Measurements from ENCODE around the gene QKI. TPM values are rescaled to one million over a fixed set of nuclear protein-coding genes. Genes with fewer than 3 reads are reported as not detected.

Gene QKI
- total and polyA plus RNA-seq, 2 of the 8 experiments (the other 6 are each of a cell fraction or from before 2014, with no cell fraction given): 181 to 183 TPM

DNA sequence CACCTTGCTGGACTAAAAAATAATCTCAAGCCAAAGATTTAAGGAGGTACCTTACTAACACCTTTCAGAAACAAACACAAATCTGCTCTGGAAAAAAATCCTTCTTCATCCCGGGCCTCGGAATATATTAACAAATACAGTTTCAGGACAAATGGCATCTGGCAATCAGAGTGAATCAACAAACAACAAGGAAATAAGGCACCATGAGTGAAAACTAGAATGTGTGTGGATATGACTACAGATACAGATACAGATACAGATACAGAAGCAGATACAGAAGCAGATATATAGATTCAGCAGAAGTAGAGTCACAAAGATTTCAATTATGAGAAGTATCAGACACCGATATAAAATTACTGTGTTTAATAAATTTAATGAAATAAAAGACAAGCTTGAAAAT is 178.4 kb downstream of the QKI start:
- TF ChIP-seq, protein P1, sequence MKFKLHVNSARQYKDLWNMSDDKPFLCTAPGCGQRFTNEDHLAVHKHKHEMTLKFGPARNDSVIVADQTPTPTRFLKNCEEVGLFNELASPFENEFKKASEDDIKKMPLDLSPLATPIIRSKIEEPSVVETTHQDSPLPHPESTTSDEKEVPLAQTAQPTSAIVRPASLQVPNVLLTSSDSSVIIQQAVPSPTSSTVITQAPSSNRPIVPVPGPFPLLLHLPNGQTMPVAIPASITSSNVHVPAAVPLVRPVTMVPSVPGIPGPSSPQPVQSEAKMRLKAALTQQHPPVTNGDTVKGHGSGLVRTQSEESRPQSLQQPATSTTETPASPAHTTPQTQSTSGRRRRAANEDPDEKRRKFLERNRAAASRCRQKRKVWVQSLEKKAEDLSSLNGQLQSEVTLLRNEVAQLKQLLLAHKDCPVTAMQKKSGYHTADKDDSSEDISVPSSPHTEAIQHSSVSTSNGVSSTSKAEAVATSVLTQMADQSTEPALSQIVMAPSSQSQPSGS (IDR thresholded peaks at IDR 0.05; ENCODE audit: low read length): no peak
- TF ChIP-seq RNF2 (IDR thresholded peaks at IDR 0.05; ENCODE audit: borderline replicate concordance, low read depth, low read length, missing control alignments, poor library complexity, severe bottlenecking) (no peak), SRF (IDR thresholded peaks at IDR 0.05; ENCODE audit: low read depth, low read length) (no peak), TAF1 (IDR thresholded peaks at IDR 0.05; ENCODE audit: low read depth, low read length) (no peak), CBX5 (IDR thresholded peaks at IDR 0.05; ENCODE audit: low read depth, low read length) (no peak), KDM4A (IDR thresholded peaks at IDR 0.05; ENCODE audit: low read depth, low read length, severe bottlenecking) (no peak), CEBPB (IDR thresholded peaks at IDR 0.05; ENCODE audit: low read depth, low read length) (no peak), RAD21 (IDR thresholded peaks at IDR 0.05 in 1 of 2, conservative IDR thresholded peaks at IDR 0.05 in 1 of 2; ENCODE audit: low read depth in 2 of 2, low read length in 2 of 2) (no peak)
- no peak overlapping the region for H3K4me3 ChIP-seq (ENCODE audit: extremely low read depth in 1 of 4, insufficient read depth in 2 of 4, low read depth in 3 of 4, low read length in 4 of 4)
- no peak overlapping the region for H3K9ac ChIP-seq (replicated peaks in 1 of 4; ENCODE audit: extremely low read depth in 1 of 4, low read depth in 3 of 4, low read length in 3 of 4)
- no peak overlapping the region for H2AK5ac ChIP-seq (ENCODE audit: low read depth, low read length)
- H3K56ac ChIP-seq (replicated peaks; ENCODE audit: insufficient read length, low read depth, low read length): no peak overlapping the region
- H2AFZ ChIP-seq (ENCODE audit: low read length): no peak overlapping the region
- H4K8ac ChIP-seq (ENCODE audit: extremely low read depth, insufficient read depth, low read length): no peak overlapping the region
- no peak overlapping the region for H2BK5ac ChIP-seq (ENCODE audit: low read depth, low read length)
- no peaks in the 10 kb centered on the region for H4K20me1 ChIP-seq (replicated peaks in 1 of 2; ENCODE audit: control insufficient read depth in 1 of 2, insufficient read depth in 2 of 2, low read length in 2 of 2)
- FAIRE-seq: no peak
- no peak overlapping the region for H4K5ac ChIP-seq (ENCODE audit: insufficient read length, low read depth, low read length)
- H3K14ac ChIP-seq (ENCODE audit: insufficient read length): no peak overlapping the region
- H3K27ac ChIP-seq (ENCODE audit: low read depth, low read length): no peak overlapping the region
- no peak overlapping the region for H2BK12ac ChIP-seq (ENCODE audit: low read depth, low read length)
- H3K79me2 ChIP-seq (ENCODE audit: control insufficient read depth in 1 of 2, insufficient read depth in 2 of 2, low read length in 2 of 2): no peaks in the 10 kb centered on the region
- CTCF ChIA-PET (ENCODE audit: partially characterized antibody): no interaction called here
- WGBS, 2 experiments (ENCODE audit: extremely low coverage in 1 of 2, insufficient coverage in 1 of 2, insufficient read length in 1 of 2, insufficient replicate concordance in 2 of 2, low coverage in 1 of 2, low lambda C conversion rate in 2 of 2, missing lambda C conversion rate in 1 of 2): 88% methylated on average over 3 of the region's 3 CpGs; no CpG with 5 or more reads in 1 of the 2 experiments
- no peak overlapping the region for H4K91ac ChIP-seq (replicated peaks; ENCODE audit: insufficient read length, low read length)
- no peak overlapping the region for H3K4me2 ChIP-seq (ENCODE audit: insufficient read depth in 1 of 2, low read depth in 2 of 2, low read length in 2 of 2)
- H3K9me3 ChIP-seq (ENCODE audit: insufficient read depth in 2 of 2, low read depth in 1 of 2, low read length in 1 of 2): peaks cover 3 to 8% of the 10 kb centered on the region in 2 experiments; a peak in 2 of 4 replicates
- no peaks in the 10 kb centered on the region for H3K23me2 ChIP-seq (ENCODE audit: low read depth, low read length)
- H2BK120ac ChIP-seq (replicated peaks; ENCODE audit: low read depth, low read length): no peak overlapping the region
- H2BK15ac ChIP-seq (ENCODE audit: low read length): no peak overlapping the region
- no peak overlapping the region for H3K4ac ChIP-seq (replicated peaks; ENCODE audit: insufficient read length, low read depth, low read length)
- POLR2A ChIA-PET (ENCODE audit: partially characterized antibody): no interaction called here
- no peak overlapping the region for H2BK20ac ChIP-seq (ENCODE audit: low read length)
- DNase-seq (ENCODE audit: low read depth in 1 of 2, low spot score in 2 of 2): no peak
- H3K27me3 ChIP-seq (replicated peaks in 1 of 4; ENCODE audit: control insufficient read depth in 3 of 4, extremely low read depth in 1 of 4, insufficient read depth in 3 of 4, low read length in 3 of 4): no peaks in the 10 kb centered on the region
- H3K79me1 ChIP-seq (ENCODE audit: low read depth, low read length): no peaks in the 10 kb centered on the region
- H3K36me3 ChIP-seq (ENCODE audit: control insufficient read depth in 2 of 4, insufficient read depth in 4 of 4, low read length in 3 of 4): no peaks in the 10 kb centered on the region
- H3K4me1 ChIP-seq (replicated peaks in 1 of 4; ENCODE audit: control insufficient read depth in 3 of 4, insufficient read depth in 4 of 4, low read length in 3 of 4): no peaks in the 10 kb centered on the region
- no peak overlapping the region for H3K23ac ChIP-seq (ENCODE audit: insufficient read length)
- no peak overlapping the region for H3K18ac ChIP-seq (ENCODE audit: extremely low read depth, low read length)
